GM23338 (cell line): ENCODE results near the gene KAT6B.

Source experiments
- CREB1 ChIP-seq: fragments of 250-450 bp; sonication (Bioruptor Pico); IDR thresholded peaks from 2 replicates; pipeline ENCODE4 v1.5.0; 2020; ENCODE audit warnings: low read depth, mild to moderate bottlenecking, moderate library complexity
- CTCF ChIP-seq, 2 experiments: fragments of 200-600 bp in 1 of 2; sonication (generic) in 1 of 2; conservative IDR thresholded peaks; 2 replicates each; pipeline versions ENCODE4 v1.5.1 to v1.6.1; 2016 to 2017; ENCODE audit warnings: antibody characterized with exemption in 2 of 2, low read depth in 2 of 2, mild to moderate bottlenecking in 2 of 2, moderate library complexity in 1 of 2

DNA sequence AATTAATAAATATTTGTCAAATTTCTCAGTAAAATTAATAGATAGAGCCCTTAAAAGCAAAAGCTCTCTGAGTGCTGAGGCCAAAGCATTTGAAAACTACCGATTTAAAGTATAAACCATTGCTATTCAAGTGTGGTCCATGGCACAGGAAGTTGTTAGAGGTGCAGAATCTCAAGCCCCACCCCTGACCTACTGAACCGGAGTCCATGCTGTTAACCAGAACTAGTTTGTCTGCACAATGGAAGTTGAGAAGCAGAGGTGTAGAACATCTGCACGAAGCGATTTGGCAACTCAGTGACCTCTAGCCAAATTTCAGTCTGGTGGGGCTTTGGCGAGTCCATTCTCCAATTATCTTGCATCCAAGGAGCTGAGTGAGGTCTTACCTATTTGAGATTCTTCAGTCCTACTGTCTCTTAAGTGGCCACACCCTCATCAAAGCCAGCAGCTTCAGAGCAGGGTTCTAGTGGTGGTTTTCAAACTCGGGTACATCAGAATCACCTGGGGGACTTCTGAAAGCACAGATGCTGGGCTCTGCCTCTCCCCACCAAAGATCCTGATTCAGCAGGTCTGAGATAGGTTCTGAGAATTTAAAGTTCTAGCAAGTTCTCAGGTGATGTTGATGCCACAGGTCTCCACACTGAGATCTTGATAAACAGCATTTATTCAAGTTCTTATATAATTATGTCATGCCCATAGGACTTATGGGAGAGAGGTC, 188.3 kb downstream of the KAT6B start:
- TF ChIP-seq CTCF (conservative IDR thresholded peaks at IDR 0.05; ENCODE audit: low read depth in 2 of 2) (no peak), CREB1 (CRISPR knock-in tag) (no peak)
